Immature natural killer cell (primary cell): Measurements from ENCODE around the gene SKI. TPM values are rescaled to one million over a fixed set of nuclear protein-coding genes. Genes with fewer than 3 reads are reported as not detected.

Source experiments
- DNase-seq, 3 donors: peaks; one replicate each; pipeline ENCODE4 v3.0.0; 2022; ENCODE audit warnings: mixed read lengths in 1 of 3
- H3K27ac Mint-ChIP-seq, 6 donors: one replicate each; pipeline ENCODE4 v1.8.0; 2020; ENCODE audit warnings: mixed read lengths in 6 of 6, mild to moderate bottlenecking in 5 of 6, inconsistent platforms in 4 of 6, moderate library complexity in 3 of 6
- H3K27me3 Mint-ChIP-seq, 3 donors: one replicate each; pipeline ENCODE4 v1.8.0; 2020 to 2021; ENCODE audit warnings: low read depth in 3 of 3, mild to moderate bottlenecking in 3 of 3, mixed read lengths in 3 of 3, moderate library complexity in 3 of 3, inconsistent platforms in 1 of 3
- H3K36me3 Mint-ChIP-seq, 3 donors: one replicate each; pipeline ENCODE4 v1.8.0; 2020; ENCODE audit warnings: mixed read lengths in 3 of 3, inconsistent platforms in 2 of 3, mild to moderate bottlenecking in 2 of 3
- H3K4me1 Mint-ChIP-seq, 2 donors: one replicate each; pipeline ENCODE4 v1.8.0; 2020; ENCODE audit warnings: inconsistent platforms in 2 of 2, mild to moderate bottlenecking in 2 of 2, mixed read lengths in 2 of 2, moderate library complexity in 1 of 2
- H3K4me3 Mint-ChIP-seq, 5 donors: one replicate each; pipeline ENCODE4 v1.8.0; 2020; ENCODE audit warnings: mild to moderate bottlenecking in 5 of 5, mixed read lengths in 5 of 5, inconsistent platforms in 3 of 5, moderate library complexity in 3 of 5
- H3K9me3 Mint-ChIP-seq, 6 donors: one replicate each; pipeline ENCODE4 v1.8.0; 2020; ENCODE audit warnings: mild to moderate bottlenecking in 6 of 6, mixed read lengths in 6 of 6, inconsistent platforms in 4 of 6, moderate library complexity in 3 of 6
- polyA plus RNA-seq, 3 donors: library from polyadenylated mRNA; unstranded; fragments of 300-500 nt; fragmentation: Illumina TruSeq; gene quantifications; one replicate each; pipeline ENCODE4 v1.2.3, GENCODE V29; 2021

SKI gene
- polyA plus RNA-seq, 3 donors from 2014 or later: 0.87 to 1.0 TPM; not detected in 1

DNA sequence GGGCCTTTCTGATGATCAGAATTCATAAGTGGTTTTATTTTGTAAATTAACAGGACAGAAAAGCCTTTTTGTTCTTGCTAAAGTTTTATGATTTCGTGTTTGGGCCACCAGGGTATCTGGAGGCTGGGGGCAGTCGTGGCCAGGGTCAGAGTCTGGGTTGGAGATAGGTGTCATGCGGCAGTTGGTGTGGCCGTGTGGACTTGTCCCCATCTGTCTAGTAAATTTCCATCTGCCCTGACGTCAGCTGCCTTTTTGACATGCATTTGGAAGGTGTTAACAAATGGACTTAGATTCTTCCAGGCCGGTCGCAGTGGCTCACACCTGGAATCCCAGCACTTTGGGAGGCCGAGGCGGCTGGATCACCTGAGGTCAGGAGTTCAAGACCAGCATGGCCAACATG is 56.8 kb downstream of the SKI start:
- Mint-ChIP-seq H3K36me3 (no peaks in the 10 kb centered on the region), H3K4me1 (peaks cover 16 to 23% of the 10 kb centered on the region in 2 donors), H3K4me3 (no peak overlapping the region), H3K27ac (no peak overlapping the region), H3K9me3 (no peaks in the 10 kb centered on the region), H3K27me3 (peaks cover 1 to 22% (median 2%) of the 10 kb centered on the region in 3 donors)
- no peak for DNase-seq

DNA sequence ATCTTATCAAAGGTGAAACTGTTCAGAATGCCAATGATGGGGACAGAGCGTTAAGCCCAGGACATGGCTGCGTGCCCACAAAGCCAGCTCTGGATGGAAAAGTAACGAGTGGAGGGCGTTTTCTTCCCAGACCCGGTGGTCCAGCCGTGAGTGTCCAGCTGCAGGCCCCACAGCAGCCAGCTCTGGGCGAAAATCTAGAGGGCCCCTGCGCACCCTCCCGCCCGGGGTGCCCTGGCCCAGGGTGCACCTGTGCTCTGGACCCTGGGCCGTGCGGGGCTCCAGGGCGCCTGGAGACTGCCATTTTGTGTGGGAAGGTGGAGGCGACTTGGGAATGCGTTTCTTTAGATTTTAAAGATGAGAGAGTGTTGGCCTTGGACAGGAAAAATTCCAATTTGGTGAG is 58.8 kb downstream of the SKI start:
- Mint-ChIP-seq H3K9me3 (no peaks in the 10 kb centered on the region), H3K4me1 (peaks cover 36 to 43% of the 10 kb centered on the region in 2 donors), H3K4me3 (no peak overlapping the region), H3K36me3 (no peaks in the 10 kb centered on the region), H3K27ac (peak overlapping the region in 5 of 6 donors; percentile 31 to 58 (median 40)), H3K27me3 (peaks cover 16 to 38% (median 20%) of the 10 kb centered on the region in 3 donors)
- DNase-seq: no peak

DNA sequence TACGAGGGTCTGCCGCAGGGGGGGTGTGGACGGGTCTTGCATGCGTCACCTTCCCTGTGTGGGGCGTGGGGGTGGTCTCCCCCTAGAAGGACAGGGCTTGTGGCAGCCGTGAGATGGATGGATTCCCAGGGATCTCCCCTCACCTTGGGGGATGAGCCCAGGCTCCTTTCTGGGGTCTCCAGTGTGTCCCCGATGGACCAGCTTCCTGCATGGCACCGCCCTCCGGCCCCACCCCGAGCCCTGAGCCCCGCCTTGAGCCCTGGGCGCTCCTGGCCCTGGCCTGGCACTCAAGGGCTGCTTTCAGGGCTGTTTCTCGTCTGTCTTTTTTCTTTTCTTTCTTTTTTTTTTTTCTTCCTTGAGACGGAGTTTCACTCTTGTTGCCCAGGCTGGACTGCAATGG is 59.5 kb downstream of the SKI start:
- Mint-ChIP-seq H3K4me3 (no peak overlapping the region), H3K36me3 (no peaks in the 10 kb centered on the region), H3K27ac (peak overlapping the region in 1 of 6 donors; percentile 73), H3K4me1 (peaks cover 43 to 50% of the 10 kb centered on the region in 2 donors), H3K9me3 (no peaks in the 10 kb centered on the region), H3K27me3 (peaks cover 16 to 41% (median 21%) of the 10 kb centered on the region in 3 donors)
- no peak for DNase-seq

DNA sequence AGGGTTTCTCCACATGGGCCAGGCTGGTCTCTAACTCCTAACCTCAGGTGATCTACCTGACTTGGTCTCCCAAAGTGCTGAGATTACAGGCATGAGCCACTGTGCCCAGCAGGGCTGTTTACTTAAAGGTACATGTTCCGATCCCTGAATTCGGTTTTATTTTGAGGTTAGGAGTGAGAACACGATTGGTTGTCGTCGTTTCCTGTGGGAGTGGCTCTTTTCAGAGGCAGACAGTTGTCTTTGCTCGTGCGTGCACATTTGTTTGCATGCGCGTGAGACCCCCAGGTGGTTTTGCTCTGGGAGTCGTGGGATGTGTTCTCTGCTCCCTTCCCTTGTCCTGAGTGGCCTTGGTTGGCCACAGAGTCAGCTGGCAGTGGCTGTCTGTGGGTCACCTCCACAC is 60.2 kb downstream of the SKI start:
- no peaks in the 10 kb centered on the region for H3K36me3 Mint-ChIP-seq
- H3K4me1 Mint-ChIP-seq: peaks cover 46 to 56% of the 10 kb centered on the region in 2 donors
- no peak for DNase-seq
- H3K4me3 Mint-ChIP-seq: peak overlapping the region in 4 of 5 donors; percentile 42 to 69 (median 56)
- peak overlapping the region in 5 of 6 donors; percentile 68 to 78 (median 73) for H3K27ac Mint-ChIP-seq
- H3K9me3 Mint-ChIP-seq: no peaks in the 10 kb centered on the region
- H3K27me3 Mint-ChIP-seq: peaks cover 16 to 42% (median 21%) of the 10 kb centered on the region in 3 donors

DNA sequence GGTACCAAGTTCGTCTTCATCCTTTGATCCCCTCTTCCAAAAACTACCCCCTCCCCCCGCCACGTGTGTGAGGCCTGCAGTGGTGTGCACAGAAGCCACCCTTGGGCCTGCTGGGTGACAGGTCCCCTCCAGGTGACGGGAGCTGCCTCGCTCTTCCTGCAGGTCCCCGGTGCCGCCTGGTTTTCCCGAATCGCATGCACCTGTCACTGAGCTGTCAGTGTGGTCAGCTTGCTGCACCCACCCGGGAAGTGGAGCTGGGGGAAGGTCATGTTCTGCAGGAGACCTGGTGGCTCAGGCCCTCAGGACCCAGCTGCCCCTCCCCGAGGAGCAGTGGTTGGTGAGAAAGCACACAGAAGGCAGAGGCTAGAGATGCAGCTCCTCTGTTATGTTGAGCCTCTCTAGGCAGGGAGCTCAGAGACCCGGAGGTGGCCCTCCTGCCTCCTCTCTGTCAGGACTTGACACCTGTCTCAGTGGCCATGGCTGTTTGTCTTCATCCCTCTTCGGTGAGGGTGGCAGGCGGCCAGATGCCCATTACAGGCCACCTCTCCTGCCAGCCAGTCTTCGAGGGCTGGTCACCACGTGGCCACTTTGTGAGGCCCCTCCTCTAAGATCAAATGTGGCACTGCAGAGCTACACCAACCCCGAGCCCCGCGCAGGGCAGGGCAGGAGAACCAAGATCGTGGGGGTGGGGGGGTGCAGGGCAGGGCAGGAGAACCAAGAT is 60.9 kb downstream of the SKI start:
- Mint-ChIP-seq H3K27ac (peak overlapping the region in 4 of 6 donors; percentile 68 to 78 (median 73)), H3K9me3 (no peaks in the 10 kb centered on the region), H3K4me3 (peak overlapping the region in 2 of 5 donors; percentile 15 to 34), H3K4me1 (peaks cover 53 to 60% of the 10 kb centered on the region in 2 donors), H3K27me3 (peaks cover 17 to 44% (median 21%) of the 10 kb centered on the region in 3 donors), H3K36me3 (no peaks in the 10 kb centered on the region)
- DNase-seq: no peak

DNA sequence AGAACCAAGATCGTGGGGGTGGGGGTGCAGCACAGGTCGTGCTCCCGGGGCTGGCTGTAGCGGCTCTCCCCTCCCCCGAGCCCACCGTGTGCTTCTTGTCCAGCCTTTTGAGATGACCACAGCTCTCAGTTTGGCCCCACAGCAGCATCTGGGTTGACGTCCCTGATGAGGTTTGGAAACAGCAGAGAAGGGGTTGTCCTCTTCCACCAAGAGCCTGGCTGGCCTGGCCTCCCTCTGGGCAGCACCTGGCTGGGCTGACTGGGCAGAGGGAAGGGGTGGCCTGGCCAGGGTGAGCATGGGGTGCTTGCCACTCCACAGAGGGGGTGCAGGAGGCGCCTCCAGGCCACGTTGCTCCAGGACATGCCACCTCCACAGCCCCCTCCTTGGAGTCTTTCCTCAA is 61.5 kb downstream of the SKI start:
- no peak for DNase-seq
- Mint-ChIP-seq H3K36me3 (no peaks in the 10 kb centered on the region), H3K27me3 (peaks cover 18 to 44% (median 21%) of the 10 kb centered on the region in 3 donors), H3K27ac (peak overlapping the region; percentile 93 to 99 (median 98)), H3K9me3 (no peaks in the 10 kb centered on the region), H3K4me3 (peak overlapping the region; percentile 85 to 91 (median 87)), H3K4me1 (peaks cover 53 to 61% of the 10 kb centered on the region in 2 donors)

DNA sequence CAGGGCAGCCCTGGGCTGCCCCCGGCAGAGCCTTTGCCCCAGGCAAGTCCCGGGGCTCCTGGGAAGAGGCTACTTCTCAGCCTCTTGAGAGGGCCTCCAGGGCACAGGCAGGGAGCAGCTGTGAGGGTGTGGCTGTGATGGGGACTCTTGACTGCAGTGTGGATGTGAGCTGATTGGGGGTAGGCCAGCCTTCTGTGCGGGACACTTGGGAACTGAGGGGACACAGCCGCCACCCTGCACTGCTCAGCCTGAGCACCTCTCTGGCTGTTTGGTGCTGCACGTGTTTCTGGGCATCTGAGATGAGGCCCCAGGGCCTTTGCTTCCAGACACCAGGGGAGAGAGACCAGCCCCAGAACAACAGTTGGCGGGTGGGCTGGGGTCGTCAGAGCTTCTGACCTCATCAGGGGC is 62.1 kb downstream of the SKI start:
- Mint-ChIP-seq H3K27ac (peak overlapping the region; percentile 93 to 99 (median 98)), H3K36me3 (no peaks in the 10 kb centered on the region), H3K4me3 (peak overlapping the region; percentile 85 to 91 (median 87)), H3K9me3 (no peaks in the 10 kb centered on the region), H3K4me1 (peaks cover 53 to 64% of the 10 kb centered on the region in 2 donors), H3K27me3 (peaks cover 18 to 44% (median 21%) of the 10 kb centered on the region in 3 donors)
- no peak for DNase-seq

DNA sequence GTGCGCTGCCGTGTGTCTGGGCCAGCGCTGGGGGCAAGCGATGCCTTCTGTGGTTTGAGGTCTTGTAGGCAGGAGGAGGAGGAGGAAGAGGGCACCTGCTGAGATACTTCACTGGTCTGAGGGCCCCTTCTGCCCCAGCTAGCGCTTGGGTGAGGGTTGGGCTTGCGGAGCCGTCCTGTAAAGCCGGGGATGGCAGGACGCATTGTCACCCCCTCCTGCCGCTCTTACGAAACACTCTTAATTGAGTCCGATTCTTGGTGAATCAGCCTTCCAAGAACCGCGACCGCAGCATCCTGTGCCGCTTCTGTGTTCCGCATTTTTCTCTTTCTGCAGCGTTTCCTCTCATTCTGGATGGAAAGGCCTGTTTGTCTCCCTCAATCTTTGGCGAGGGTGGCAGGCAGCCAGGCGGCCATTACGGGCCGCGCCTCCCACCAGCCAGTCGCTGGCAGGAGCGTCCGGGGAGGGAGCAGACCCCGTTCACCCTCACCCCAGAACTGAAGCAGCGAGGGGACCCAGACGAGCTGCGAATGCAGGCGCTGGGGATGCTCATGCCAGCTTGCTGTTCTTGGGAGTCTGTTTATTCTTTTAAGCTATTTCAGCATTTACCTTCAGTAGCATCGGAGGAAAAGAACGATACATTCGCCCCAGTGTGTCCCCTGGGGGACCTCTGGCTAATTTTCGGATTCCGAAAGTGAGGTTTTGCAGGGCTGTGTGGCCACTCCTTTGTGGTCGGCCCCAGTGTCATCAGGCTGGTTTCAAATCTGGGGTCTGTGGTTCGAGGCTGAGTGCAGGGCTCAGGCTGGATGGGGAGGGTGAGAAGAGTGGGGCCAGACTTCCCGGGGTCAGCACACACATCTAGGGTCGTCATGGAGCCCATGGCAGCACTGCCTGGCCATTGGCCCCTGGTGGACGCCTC is 62.7 kb downstream of the SKI start:
- Mint-ChIP-seq H3K36me3 (no peaks in the 10 kb centered on the region), H3K27ac (peak overlapping the region; percentile 93 to 99 (median 98)), H3K4me3 (peak overlapping the region; percentile 85 to 91 (median 87)), H3K9me3 (no peaks in the 10 kb centered on the region), H3K4me1 (peaks cover 53 to 68% of the 10 kb centered on the region in 2 donors), H3K27me3 (peaks cover 18 to 39% (median 23%) of the 10 kb centered on the region in 3 donors)
- DNase-seq: peak; percentile 84 to 85 (median 84)

DNA sequence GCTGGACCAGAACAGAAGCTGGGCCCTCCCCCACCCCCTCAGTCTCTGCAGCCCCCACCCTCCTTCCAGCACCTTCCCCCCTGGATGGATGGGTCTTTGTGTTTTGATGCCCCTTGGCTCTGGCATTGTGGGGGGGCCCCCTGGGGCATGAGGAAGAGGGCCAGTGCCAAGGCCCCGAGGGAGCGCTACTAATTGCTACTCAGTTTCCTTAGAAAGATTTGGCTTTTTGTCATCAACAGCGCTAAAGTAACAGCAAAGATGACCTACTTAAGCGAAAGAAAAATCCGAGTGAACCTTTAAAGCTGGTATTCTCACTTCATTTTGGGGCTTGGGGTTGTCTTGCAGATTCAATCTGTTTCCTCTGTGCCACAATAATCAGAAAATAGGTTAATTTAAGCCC is 63.5 kb downstream of the SKI start:
- peak overlapping the region; percentile 85 to 91 (median 87) for H3K4me3 Mint-ChIP-seq
- H3K27ac Mint-ChIP-seq: peak overlapping the region; percentile 93 to 99 (median 98)
- H3K4me1 Mint-ChIP-seq: peaks cover 54 to 69% of the 10 kb centered on the region in 2 donors
- no peaks in the 10 kb centered on the region for H3K9me3 Mint-ChIP-seq
- H3K27me3 Mint-ChIP-seq: peaks cover 18 to 39% (median 27%) of the 10 kb centered on the region in 3 donors
- peak in 1 of 3 donors; percentile 23 for DNase-seq
- H3K36me3 Mint-ChIP-seq: no peaks in the 10 kb centered on the region

DNA sequence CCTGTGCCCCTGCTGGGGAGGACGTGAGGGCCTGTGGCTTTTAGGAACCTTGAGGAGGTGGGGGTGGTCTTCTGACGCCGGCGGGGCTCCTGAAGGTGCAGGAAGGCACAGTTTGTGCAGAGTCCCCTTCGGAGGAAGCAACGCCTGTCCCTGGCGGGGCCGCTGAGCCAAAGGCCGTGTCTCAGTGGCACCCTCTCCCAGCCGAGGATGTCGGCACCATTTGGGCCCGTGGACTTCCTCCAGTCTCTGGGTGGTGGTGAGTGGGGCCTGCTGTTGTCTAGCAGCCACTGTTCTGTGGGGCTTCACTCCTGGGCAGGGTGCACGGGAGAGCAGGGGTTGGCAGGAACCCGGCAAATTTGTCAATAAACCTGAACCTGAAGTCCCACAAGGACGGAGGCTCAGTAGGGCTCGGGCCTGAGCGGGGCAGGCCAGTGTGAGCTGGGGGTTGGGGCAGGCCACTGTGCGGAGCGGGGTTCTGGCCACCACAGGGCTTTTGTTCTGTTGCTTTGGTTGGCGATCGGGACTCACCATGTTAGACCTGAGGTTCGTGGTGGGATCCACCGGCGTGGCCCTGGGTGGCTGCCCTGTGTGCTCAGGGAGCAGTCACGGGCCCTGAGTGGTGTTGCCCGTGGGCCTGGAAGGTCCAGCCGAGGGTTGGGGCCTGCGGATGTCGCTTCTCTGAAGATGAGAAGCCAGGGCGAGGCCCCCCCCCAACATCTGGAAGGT is 64.8 kb downstream of the SKI start:
- Mint-ChIP-seq H3K36me3 (no peaks in the 10 kb centered on the region), H3K4me3 (no peak overlapping the region), H3K27ac (peak overlapping the region in 4 of 6 donors; percentile 82 to 99 (median 98)), H3K27me3 (peaks cover 18 to 38% (median 27%) of the 10 kb centered on the region in 3 donors), H3K9me3 (no peaks in the 10 kb centered on the region), H3K4me1 (peaks cover 56 to 71% of the 10 kb centered on the region in 2 donors)
- no peak for DNase-seq

DNA sequence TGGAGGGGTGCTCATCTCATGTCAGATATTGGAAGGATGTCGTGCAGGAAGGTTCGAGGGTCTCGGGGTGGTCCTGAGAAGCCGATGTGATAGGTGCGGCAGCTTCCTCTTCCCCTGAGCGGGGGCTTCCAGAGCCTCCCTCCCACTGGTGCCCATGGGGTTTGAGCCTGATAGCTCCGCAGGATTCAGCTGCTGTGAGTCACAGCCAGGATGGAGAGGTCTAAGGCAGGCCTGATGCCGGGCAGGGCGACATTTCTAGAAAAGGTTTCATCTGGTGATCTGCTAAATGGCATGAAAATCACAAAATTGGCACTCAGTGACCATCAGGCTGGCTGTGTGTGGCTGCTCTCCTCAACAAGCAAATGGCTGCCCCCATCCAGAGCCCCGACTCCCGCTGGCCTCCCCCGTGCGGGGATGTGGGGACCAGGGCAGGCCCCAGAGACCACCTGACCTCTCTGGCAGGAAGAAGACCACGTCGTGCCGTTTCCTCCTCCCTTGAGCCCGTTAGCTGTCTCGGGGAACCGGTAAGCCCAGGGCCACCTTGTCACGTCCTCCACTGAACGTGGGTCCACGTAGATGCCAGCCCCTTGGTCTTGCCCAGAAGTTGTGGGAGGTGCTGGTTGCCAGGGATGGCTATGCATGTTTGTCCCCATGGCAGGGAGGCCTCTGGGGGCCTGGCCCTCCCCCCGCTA is 66.1 kb downstream of the SKI start:
- H3K9me3 Mint-ChIP-seq: no peaks in the 10 kb centered on the region
- peaks cover 61 to 71% of the 10 kb centered on the region in 2 donors for H3K4me1 Mint-ChIP-seq
- no peak overlapping the region for H3K4me3 Mint-ChIP-seq
- peak overlapping the region in 3 of 6 donors; percentile 49 to 97 (median 51) for H3K27ac Mint-ChIP-seq
- H3K36me3 Mint-ChIP-seq: no peaks in the 10 kb centered on the region
- no peak for DNase-seq
- peaks cover 24 to 41% (median 32%) of the 10 kb centered on the region in 3 donors for H3K27me3 Mint-ChIP-seq

DNA sequence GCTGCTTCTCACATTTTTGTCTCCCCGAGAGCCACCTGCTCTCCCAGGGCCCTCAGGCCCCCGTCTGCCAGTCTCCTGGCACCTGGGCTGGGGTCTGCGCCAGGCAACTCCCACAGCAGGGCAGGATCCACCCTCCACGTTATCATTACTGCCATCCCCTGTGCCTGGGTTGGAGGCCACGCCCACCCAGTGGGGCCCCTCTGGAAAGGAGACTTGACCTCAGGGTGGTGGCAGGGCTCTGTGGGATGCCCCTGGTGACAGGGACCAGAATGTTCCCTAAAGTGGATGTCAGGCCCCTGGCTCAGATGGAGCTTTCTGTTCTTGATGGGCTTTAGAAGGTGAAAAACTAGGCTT is 66.6 kb downstream of the SKI start:
- H3K27me3 Mint-ChIP-seq: peaks cover 24 to 44% (median 35%) of the 10 kb centered on the region in 3 donors
- no peaks in the 10 kb centered on the region for H3K36me3 Mint-ChIP-seq
- no peak for DNase-seq
- H3K4me3 Mint-ChIP-seq: no peak overlapping the region
- H3K27ac Mint-ChIP-seq: peak overlapping the region in 3 of 6 donors; percentile 10 to 67 (median 50)
- H3K9me3 Mint-ChIP-seq: no peaks in the 10 kb centered on the region
- peaks cover 64 to 72% of the 10 kb centered on the region in 2 donors for H3K4me1 Mint-ChIP-seq

DNA sequence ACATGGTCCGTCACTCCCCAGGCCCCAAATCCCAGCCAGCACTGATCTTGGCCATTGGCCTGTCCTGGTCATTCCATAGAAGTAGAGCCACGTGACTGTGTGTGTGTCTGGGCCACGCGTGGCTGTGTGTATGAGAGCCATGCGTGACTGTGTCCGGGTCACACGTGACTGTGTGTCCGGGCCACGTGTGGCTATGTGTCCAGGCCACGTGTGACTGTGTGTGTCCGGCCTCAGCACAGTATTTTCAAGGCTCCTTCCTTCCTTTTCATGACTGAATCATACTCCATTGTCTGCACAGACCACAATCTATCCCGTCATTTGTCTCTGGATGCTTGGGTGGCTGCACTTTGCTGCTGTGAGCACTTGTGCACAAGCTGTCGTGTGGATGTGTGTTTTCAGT is 67.4 kb downstream of the SKI start:
- Mint-ChIP-seq H3K27ac (peak overlapping the region in 4 of 6 donors; percentile 67 to 75 (median 70)), H3K4me3 (peak overlapping the region in 1 of 5 donors; percentile 27), H3K4me1 (peaks cover 64 to 71% of the 10 kb centered on the region in 2 donors), H3K27me3 (peaks cover 22 to 42% (median 37%) of the 10 kb centered on the region in 3 donors), H3K9me3 (no peaks in the 10 kb centered on the region), H3K36me3 (no peaks in the 10 kb centered on the region)
- no peak for DNase-seq
